K562 (cell line): Measurements from ENCODE around the gene RETREG2. TPM values are rescaled to one million over a fixed set of nuclear protein-coding genes. Genes with fewer than 3 reads are reported as not detected.

Experiments used
- ATAC-seq: fragments of 200-7000 bp; cut with Tn5 transposase; 3 replicates; pipeline ENCODE4 v1.9.1; 2020; ENCODE audit warnings: moderate library complexity
- BruUV-seq: library from RNA; stranded (reverse); fragments of 400-500 nt; replicated peaks from 2 replicates; lab custom pipeline; 2021; lab: Mats Ljungman, UMichigan
- CTCF ChIA-PET: fragments of 300-600 bp; formaldehyde crosslinking; extraction: SDS; loops from one replicate; lab custom pipeline; 2021; ENCODE audit warnings: low intra/inter-chr PET ratio; lab: Yijun Ruan, JAX
- POLR2A ChIA-PET: fragments of 300-600, 350-650 bp; sonication (Branson Sonifier 250); formaldehyde crosslinking; extraction: SDS; loops from one replicate; lab custom pipeline; 2021; ENCODE audit warnings: antibody characterized with exemption, inconsistent platforms; lab: Yijun Ruan, JAX
- DNase-seq, 4 experiments: peaks; one replicate each; pipeline versions ENCODE4 v3.0.0 to v3.0.0-alpha.2; 2011 to 2018; ENCODE audit warnings: low spot score in 3 of 4, mixed read lengths in 3 of 4; ENCODE audit errors: extremely low read depth in 1 of 4
- FAIRE-seq: peaks from 2 replicates; lab custom pipeline; 2011; peaks lifted over from hg19 to GRCh38; lab: Jason Lieb, UNC
- H2AFZ ChIP-seq: 2 replicates; pipeline ENCODE4 v1.6.0; 2011; ENCODE audit warnings: low read depth, low read length, control low read depth, inconsistent platforms
- H3K27ac ChIP-seq: fragments of 200-600 bp; 3 replicates; pipeline ENCODE4 v1.8.0; 2011; ENCODE audit warnings: low read depth, mild to moderate bottlenecking, control low read depth, inconsistent platforms, low read length, moderate library complexity, mixed read lengths; ENCODE audit errors: extremely low read depth
- H3K27me3 ChIP-seq, 2 experiments: fragments of 300-600 bp in 1 of 2; 2 replicates in 1 of 2; 3 replicates in 1 of 2; pipeline versions ENCODE4 v1.6.0 to v1.8.0; 2011; ENCODE audit warnings: inconsistent platforms in 2 of 2, low read length in 2 of 2, mild to moderate bottlenecking in 1 of 2, mixed read lengths in 1 of 2, moderate library complexity in 1 of 2; ENCODE audit not compliant: control insufficient read depth in 2 of 2, insufficient read depth in 2 of 2
- H3K36me3 ChIP-seq: fragments of 300-600 bp; 3 replicates; pipeline ENCODE4 v1.8.0; 2011; ENCODE audit warnings: mild to moderate bottlenecking, low read length, inconsistent platforms; ENCODE audit not compliant: control insufficient read depth, insufficient read depth
- H3K4me1 ChIP-seq, 2 experiments: fragments of 200-600 bp in 1 of 2; replicated peaks in 1 of 2; 2 replicates in 1 of 2; 3 replicates in 1 of 2; pipeline versions ENCODE4 v1.5.1 to v1.8.0; 2011; ENCODE audit warnings: inconsistent platforms in 2 of 2, low read length in 2 of 2, mild to moderate bottlenecking in 1 of 2, mixed read lengths in 1 of 2, moderate library complexity in 1 of 2; ENCODE audit not compliant: control insufficient read depth in 2 of 2, insufficient read depth in 2 of 2
- H3K4me2 ChIP-seq: 2 replicates; pipeline ENCODE4 v1.6.1; 2011; ENCODE audit warnings: low read length, control low read depth, inconsistent platforms, mixed read lengths; ENCODE audit not compliant: insufficient read depth
- H3K4me3 ChIP-seq: fragments of 200-600 bp; sonication (generic), shearing (Covaris generic); 2 replicates; pipeline ENCODE4 v1.5.1; 2016; ENCODE audit warnings: control low read depth, inconsistent platforms
- H3K79me2 ChIP-seq: fragments of 200-600 bp; 3 replicates; pipeline ENCODE4 v1.8.0; 2011; ENCODE audit warnings: low read length, inconsistent platforms; ENCODE audit not compliant: control insufficient read depth, insufficient read depth
- H3K9ac ChIP-seq, 2 experiments: 2 replicates each; pipeline versions ENCODE4 v1.6.0 to v1.6.1; 2011; ENCODE audit warnings: low read depth in 2 of 2, low read length in 2 of 2, control low read depth in 1 of 2, inconsistent platforms in 1 of 2, mild to moderate bottlenecking in 1 of 2, mixed read lengths in 1 of 2; ENCODE audit not compliant: insufficient read depth in 1 of 2
- H3K9me1 ChIP-seq: one replicate; pipeline ENCODE4 v1.6.0; 2011; ENCODE audit warnings: inconsistent platforms, mild to moderate bottlenecking, low read length, moderate library complexity; ENCODE audit not compliant: control insufficient read depth, insufficient read depth
- H3K9me3 ChIP-seq: replicated peaks from 2 replicates; pipeline ENCODE4 v1.5.1; 2011; ENCODE audit warnings: low read depth, low read length, inconsistent platforms; ENCODE audit not compliant: control insufficient read depth, insufficient read depth
- H4K20me1 ChIP-seq: replicated peaks from 2 replicates; pipeline ENCODE4 v1.6.1; 2011; ENCODE audit warnings: low read length, inconsistent platforms, mixed read lengths; ENCODE audit not compliant: control insufficient read depth, insufficient read depth
- KDM5B ChIP-seq: fragments of 200-600 bp; sonication (generic); IDR thresholded peaks from 2 replicates; pipeline ENCODE4 v1.6.1; 2012; ENCODE audit warnings: low read depth, mild to moderate bottlenecking, moderate library complexity, low read length, control low read depth, inconsistent platforms; ENCODE audit not compliant: insufficient replicate concordance
- NCOA1 ChIP-seq: fragments of 450-650 bp; IDR thresholded peaks from 2 replicates; pipeline ENCODE4 v1.6.1; 2016; ENCODE audit warnings: low read depth
- OTX1 ChIP-seq: fragments of 450-650 bp; formaldehyde crosslinking; IDR thresholded peaks from 2 replicates; pipeline ENCODE4 v1.4.0; 2022; ENCODE audit warnings: mild to moderate bottlenecking
- RB1 ChIP-seq: fragments of 450-650 bp; IDR thresholded peaks from 2 replicates; pipeline ENCODE4 v1.6.1; 2017; ENCODE audit warnings: low read depth, mild to moderate bottlenecking
- THAP7 ChIP-seq: fragments of 250-450 bp; sonication (Bioruptor Pico); IDR thresholded peaks from 2 replicates; pipeline ENCODE4 v1.5.0; 2021
- ZFP1 ChIP-seq: fragments of 450-650 bp; formaldehyde crosslinking; IDR thresholded peaks from 2 replicates; pipeline ENCODE4 v1.4.0; 2020; ENCODE audit warnings: mild to moderate bottlenecking, mixed read lengths
- ZSCAN29 ChIP-seq: fragments of 450-650 bp; IDR thresholded peaks from 2 replicates; pipeline ENCODE4 v1.6.1; 2017
- WGBS: fragments of 100-300 bp; shearing (Covaris generic); methylation state at CpG from one replicate; pipeline ENCODE4 v1.1.6; 2016; ENCODE audit warnings: low coverage, mixed read lengths; ENCODE audit not compliant: insufficient coverage; ENCODE audit errors: missing lambda C conversion rate; 5-methylcytosine and 5-hydroxymethylcytosine counted together
- in situ Hi-C: fragments of 300-500 bp; cut with MboI; formaldehyde crosslinking; loops from 4 replicates; pipeline ENCODE4 v1.15.0; 2018; ENCODE audit warnings: inconsistent platforms, mixed read lengths
- intact Hi-C: fragments of 100-400 bp; cut with micrococcal nuclease; formaldehyde crosslinking; loops from 2 replicates; pipeline ENCODE4 v1.14.2; 2022
- polyA plus RNA-seq, 8 experiments: library from polyadenylated mRNA; depleted of rRNA in 4 of 8; stranded (reverse) in 5 of 8; unstranded in 3 of 8; fragments of >200 nt; fragmentation: Nextera tagmentation in 2 of 8; fragmentation: Illumina TruSeq in 1 of 8; extraction: Ambion mirVana in 2 of 8; extraction: Trizol in 1 of 8; gene quantifications; 2 replicates each; pipeline versions ENCODE4 v1.2.1 to v1.2.3, GENCODE V29; 2011 to 2014; ENCODE audit warnings: inconsistent platforms in 1 of 8, missing spikeins in 1 of 8
- total RNA-seq, 7 experiments: library from RNA; depleted of rRNA in 6 of 7; stranded (reverse); fragments of >200 nt in 6 of 7; fragmentation: Illumina TruSeq in 2 of 7; extraction: Trizol in 2 of 7; gene quantifications; 2 replicates each; pipeline versions ENCODE4 v1.2.1 to v1.2.3, GENCODE V29; 2011 to 2021; ENCODE audit warnings: low replicate concordance in 1 of 7

The RETREG2 gene
- total and polyA plus RNA-seq, 9 of the 15 experiments (the other 6 are each of a cell fraction or from before 2014, with no cell fraction given): 4.9 to 40.1 (median 19.2) TPM

- FAIRE-seq: no peak
- intact Hi-C loops (loop anchor here (1.0 to 5.0 kb wide), 4 partner anchors 11 to 68 kb away; partner anchors contain the start of genes ABCB6, GLB1L, STK16 and ZFAND2B), in situ Hi-C loops (no loop called here)
- CTCF ChIA-PET: no interaction called here
- Histone ChIP-seq H3K9me3 (no peaks in the 10 kb centered on the region), H4K20me1 (no peaks in the 10 kb centered on the region), H3K36me3 (peaks cover 61% of the 10 kb centered on the region), H3K79me2 (peaks cover 52% of the 10 kb centered on the region), H3K27ac (peak overlapping the region; percentile 90), H3K9ac (peak overlapping the region; percentile 96 to 97), H3K4me2 (peak overlapping the region; percentile 98), H3K27me3 (no peaks in the 10 kb centered on the region), H3K9me1 (no peaks in the 10 kb centered on the region), H2AFZ (peak overlapping the region; percentile 91), H3K4me3 (peak overlapping the region; percentile 90), H3K4me1 (peaks cover 13 to 16% of the 10 kb centered on the region in 2 experiments; a peak in 4 of 5 replicates)
- TF ChIP-seq NCOA1: no peak
- TF ChIP-seq ZSCAN29: peak; percentile 86
- peak; percentile 2 for TF ChIP-seq KDM5B
- TF ChIP-seq ZFP1 (CRISPR knock-in tag): no peak
- TF ChIP-seq OTX1: no peak
- no peak for TF ChIP-seq THAP7 (CRISPR knock-in tag)
- 0 out of 2 replicates have a peak, but pooled peaks have one; percentile 15 for TF ChIP-seq RB1
- no TSS peak for BruUV-seq
- WGBS: 1% methylated on average over 13 of the region's 19 CpGs
- peak; percentile 52 for ATAC-seq
- DNase-seq: no peak
- POLR2A ChIA-PET: interaction anchor here (0.6 to 2.1 kb wide), 6 partner anchors 9 to 60 kb away, joined by 3 to 12 read pairs (median 12); partner anchors contain the start of genes ABCB6, GLB1L and STK16
Observed at GRCh38 chr2:219228911-219229304, 50.8 kb downstream of the RETREG2 start.
